ENCODE results near the gene SMR3B. TPM values are rescaled to one million over a fixed set of nuclear protein-coding genes. Genes with fewer than 3 reads are reported as not detected.

Gene SMR3B
- total RNA-seq, 3 donors from 2014 or later = not detected

- Histone ChIP-seq H3K4me1 (no peaks in the 10 kb centered on the region), H3K27ac (no peak overlapping the region), H3K27me3 (no peaks in the 10 kb centered on the region), H3K36me3 (no peaks in the 10 kb centered on the region), H3K4me3 (no peak overlapping the region), H3K9me3 (no peaks in the 10 kb centered on the region)
- no peak for DNase-seq (ENCODE audit: low spot score in 2 of 2)
- intact Hi-C loops (cut with DNase I; ENCODE audit: low total_unique reads) = no loop called here
- TF ChIP-seq, protein P1, sequence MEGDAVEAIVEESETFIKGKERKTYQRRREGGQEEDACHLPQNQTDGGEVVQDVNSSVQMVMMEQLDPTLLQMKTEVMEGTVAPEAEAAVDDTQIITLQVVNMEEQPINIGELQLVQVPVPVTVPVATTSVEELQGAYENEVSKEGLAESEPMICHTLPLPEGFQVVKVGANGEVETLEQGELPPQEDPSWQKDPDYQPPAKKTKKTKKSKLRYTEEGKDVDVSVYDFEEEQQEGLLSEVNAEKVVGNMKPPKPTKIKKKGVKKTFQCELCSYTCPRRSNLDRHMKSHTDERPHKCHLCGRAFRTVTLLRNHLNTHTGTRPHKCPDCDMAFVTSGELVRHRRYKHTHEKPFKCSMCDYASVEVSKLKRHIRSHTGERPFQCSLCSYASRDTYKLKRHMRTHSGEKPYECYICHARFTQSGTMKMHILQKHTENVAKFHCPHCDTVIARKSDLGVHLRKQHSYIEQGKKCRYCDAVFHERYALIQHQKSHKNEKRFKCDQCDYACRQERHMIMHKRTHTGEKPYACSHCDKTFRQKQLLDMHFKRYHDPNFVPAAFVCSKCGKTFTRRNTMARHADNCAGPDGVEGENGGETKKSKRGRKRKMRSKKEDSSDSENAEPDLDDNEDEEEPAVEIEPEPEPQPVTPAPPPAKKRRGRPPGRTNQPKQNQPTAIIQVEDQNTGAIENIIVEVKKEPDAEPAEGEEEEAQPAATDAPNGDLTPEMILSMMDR (IDR thresholded peaks at IDR 0.05) = no peak
- TF ChIP-seq POLR2A (IDR thresholded peaks at IDR 0.05) (no peak), POLR2AphosphoS5 (IDR thresholded peaks at IDR 0.05) (no peak)
Measured at GRCh38 chr4:70399319-70399718, 16.4 kb downstream of the SMR3B start.

DNA sequence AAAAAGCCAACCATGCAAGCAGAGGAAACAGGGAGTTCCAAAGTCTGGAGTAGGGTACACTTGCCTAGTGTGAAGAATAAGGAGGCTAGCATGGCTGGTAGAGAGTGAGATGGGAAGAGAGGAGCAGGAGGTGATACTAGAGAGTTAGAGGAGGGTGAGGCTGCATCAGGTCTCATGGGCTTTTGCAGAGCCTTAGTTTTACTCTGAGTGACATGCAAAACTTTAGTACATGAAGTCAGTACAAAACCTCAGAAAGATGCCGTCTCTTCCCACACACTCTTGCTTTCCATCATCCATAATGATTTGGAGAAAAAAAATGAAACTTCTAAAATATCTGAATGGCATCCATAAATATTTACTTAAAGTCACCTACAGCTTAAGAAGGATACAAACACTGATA, 19.8 kb downstream of the SMR3B start:
- DNase-seq (ENCODE audit: low spot score in 2 of 2) = no peak
- H3K36me3 ChIP-seq = no peaks in the 10 kb centered on the region
- no peaks in the 10 kb centered on the region for H3K4me1 ChIP-seq
- no peak overlapping the region for H3K27ac ChIP-seq
- H3K27me3 ChIP-seq = no peaks in the 10 kb centered on the region
- H3K4me3 ChIP-seq = no peak overlapping the region
- intact Hi-C loops (cut with DNase I; ENCODE audit: low total_unique reads) = no loop called here
- TF ChIP-seq POLR2AphosphoS5 (IDR thresholded peaks at IDR 0.05) = no peak
- TF ChIP-seq, protein P1 (IDR thresholded peaks at IDR 0.05) = no peak
- TF ChIP-seq POLR2A (IDR thresholded peaks at IDR 0.05) = no peak
- no peaks in the 10 kb centered on the region for H3K9me3 ChIP-seq

DNA sequence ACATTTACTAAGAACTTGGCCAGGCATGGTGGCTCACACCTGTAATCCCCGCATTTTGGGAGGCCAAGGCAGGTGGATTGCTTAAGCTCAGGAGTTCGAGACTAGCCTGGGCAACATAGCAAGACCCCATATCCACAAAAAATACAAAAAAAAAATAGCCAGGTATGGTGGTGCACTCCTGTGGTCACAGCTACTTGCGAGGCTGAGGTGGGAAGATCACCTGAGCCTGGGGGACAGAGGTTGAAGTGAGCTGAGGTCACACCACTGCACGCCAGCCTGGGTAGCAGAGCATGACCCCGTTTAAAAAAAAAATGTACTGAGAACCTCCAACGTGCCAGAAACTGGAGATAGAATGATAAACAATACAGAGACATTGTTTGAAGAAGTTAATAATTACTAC, 22.8 kb downstream of the SMR3B start:
- Histone ChIP-seq H3K36me3 (no peaks in the 10 kb centered on the region), H3K4me1 (no peaks in the 10 kb centered on the region), H3K4me3 (no peak overlapping the region), H3K9me3 (no peaks in the 10 kb centered on the region), H3K27ac (no peak overlapping the region), H3K27me3 (no peaks in the 10 kb centered on the region)
- DNase-seq (ENCODE audit: low spot score in 2 of 2) = no peak
- TF ChIP-seq, protein P1 (IDR thresholded peaks at IDR 0.05) = no peak
- TF ChIP-seq POLR2AphosphoS5 (IDR thresholded peaks at IDR 0.05) (no peak), POLR2A (IDR thresholded peaks at IDR 0.05) (no peak)
- intact Hi-C loops (cut with DNase I; ENCODE audit: low total_unique reads) = no loop called here

DNA sequence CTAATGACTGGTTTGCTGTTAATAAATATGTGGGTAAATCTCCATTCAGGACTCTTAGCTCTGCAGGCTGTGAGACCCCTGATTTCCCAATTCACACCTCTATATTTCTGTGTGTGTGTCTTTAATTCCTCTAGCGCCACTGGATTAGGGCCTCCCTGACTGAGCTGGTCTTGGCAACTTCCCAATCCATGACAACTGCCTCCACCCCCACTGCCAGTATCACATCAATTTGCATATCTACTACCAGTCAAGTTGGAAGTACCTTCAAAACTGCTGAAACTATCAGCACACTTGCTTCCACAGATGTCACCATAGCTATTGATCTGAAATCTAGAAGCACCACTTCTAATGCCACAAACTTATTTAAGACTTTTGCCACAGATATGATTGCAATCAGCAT, 42.4 kb downstream of the SMR3B start:
- intact Hi-C loops (cut with DNase I; ENCODE audit: low total_unique reads) = no loop called here
- Histone ChIP-seq H3K4me3 (no peak overlapping the region), H3K27ac (no peak overlapping the region), H3K9me3 (peaks cover 0 to 6% of the 10 kb centered on the region in 2 donors), H3K4me1 (no peaks in the 10 kb centered on the region), H3K36me3 (no peaks in the 10 kb centered on the region), H3K27me3 (no peaks in the 10 kb centered on the region)
- no peak for TF ChIP-seq POLR2AphosphoS5 (IDR thresholded peaks at IDR 0.05)
- no peak for TF ChIP-seq POLR2A (IDR thresholded peaks at IDR 0.05)
- TF ChIP-seq, protein P1 (IDR thresholded peaks at IDR 0.05) = no peak
- DNase-seq (ENCODE audit: low spot score in 2 of 2) = no peak

DNA sequence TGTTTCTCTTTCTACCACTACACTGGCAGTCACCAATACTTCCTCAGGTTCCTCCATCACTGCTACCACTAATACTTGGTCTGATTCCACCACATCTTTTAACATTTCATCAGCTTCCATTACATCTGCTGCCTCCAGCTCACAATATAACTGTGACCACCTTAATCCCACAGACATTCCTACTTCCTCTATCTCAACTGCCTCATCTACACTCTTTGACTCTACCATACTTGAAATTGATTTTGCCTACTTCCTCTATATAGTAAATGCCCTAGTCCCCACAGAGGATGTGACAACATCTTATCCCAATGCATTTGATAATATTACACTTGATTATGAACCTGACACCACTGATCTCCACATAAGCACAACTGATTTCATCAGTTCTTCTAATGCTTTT, 43.9 kb downstream of the SMR3B start:
- H3K4me3 ChIP-seq = no peak overlapping the region
- peaks cover 0 to 6% of the 10 kb centered on the region in 2 donors for H3K9me3 ChIP-seq
- no peaks in the 10 kb centered on the region for H3K36me3 ChIP-seq
- intact Hi-C loops (cut with DNase I; ENCODE audit: low total_unique reads) = no loop called here
- H3K4me1 ChIP-seq = no peaks in the 10 kb centered on the region
- TF ChIP-seq, protein P1 (IDR thresholded peaks at IDR 0.05) = no peak
- TF ChIP-seq POLR2A (IDR thresholded peaks at IDR 0.05) (no peak), POLR2AphosphoS5 (IDR thresholded peaks at IDR 0.05) (no peak)
- no peaks in the 10 kb centered on the region for H3K27me3 ChIP-seq
- no peak for DNase-seq (ENCODE audit: low spot score in 2 of 2)
- no peak overlapping the region for H3K27ac ChIP-seq
